ENCODE measurements around the gene VPS45. TPM values are rescaled to one million over a fixed set of nuclear protein-coding genes. Genes with fewer than 3 reads are reported as not detected.

Gene VPS45
- polyA plus RNA-seq, 1 experiment, result 29.0 TPM

DNA sequence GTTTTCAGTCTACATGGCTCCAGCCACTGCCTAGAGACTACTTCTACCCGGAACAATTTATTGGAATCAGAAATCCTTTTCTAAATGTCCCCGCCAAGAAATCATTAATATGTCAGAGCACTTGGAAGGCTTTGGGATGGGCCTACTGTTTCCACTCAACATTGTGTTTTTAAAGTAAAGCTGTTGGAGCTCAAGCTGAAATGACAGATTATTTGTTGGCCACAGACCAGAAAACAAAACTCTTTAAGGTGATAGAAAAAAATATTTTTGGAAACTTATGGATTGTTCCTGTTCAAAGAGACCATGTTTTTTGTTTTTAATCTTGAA, 496 bp downstream of the VPS45 start:
- ChIA-PET POLR2A (no interaction called here), CTCF (interaction anchor here (0.8 to 3.5 kb wide), 5 partner anchors 10 to 103 kb away, joined by 3 to 22 read pairs (median 4); no protein-coding TSS in a partner anchor)
- peak overlapping the region; percentile 59 for H3K4me3 ChIP-seq (ENCODE audit: low read depth, low read length)
- no peaks in the 10 kb centered on the region for H3K27me3 ChIP-seq (ENCODE audit: control insufficient read depth, insufficient read depth, low read length)
- peaks cover 3% of the 10 kb centered on the region; the same call in 1 of the 2 replicates for H3K36me3 ChIP-seq (ENCODE audit: control insufficient read depth, insufficient read depth, low read length)
- TF ChIP-seq, protein P1, sequence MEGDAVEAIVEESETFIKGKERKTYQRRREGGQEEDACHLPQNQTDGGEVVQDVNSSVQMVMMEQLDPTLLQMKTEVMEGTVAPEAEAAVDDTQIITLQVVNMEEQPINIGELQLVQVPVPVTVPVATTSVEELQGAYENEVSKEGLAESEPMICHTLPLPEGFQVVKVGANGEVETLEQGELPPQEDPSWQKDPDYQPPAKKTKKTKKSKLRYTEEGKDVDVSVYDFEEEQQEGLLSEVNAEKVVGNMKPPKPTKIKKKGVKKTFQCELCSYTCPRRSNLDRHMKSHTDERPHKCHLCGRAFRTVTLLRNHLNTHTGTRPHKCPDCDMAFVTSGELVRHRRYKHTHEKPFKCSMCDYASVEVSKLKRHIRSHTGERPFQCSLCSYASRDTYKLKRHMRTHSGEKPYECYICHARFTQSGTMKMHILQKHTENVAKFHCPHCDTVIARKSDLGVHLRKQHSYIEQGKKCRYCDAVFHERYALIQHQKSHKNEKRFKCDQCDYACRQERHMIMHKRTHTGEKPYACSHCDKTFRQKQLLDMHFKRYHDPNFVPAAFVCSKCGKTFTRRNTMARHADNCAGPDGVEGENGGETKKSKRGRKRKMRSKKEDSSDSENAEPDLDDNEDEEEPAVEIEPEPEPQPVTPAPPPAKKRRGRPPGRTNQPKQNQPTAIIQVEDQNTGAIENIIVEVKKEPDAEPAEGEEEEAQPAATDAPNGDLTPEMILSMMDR (IDR thresholded peaks at IDR 0.05; ENCODE audit: insufficient read depth, low read depth, low read length), result no peak
- no peak for DNase-seq (ENCODE audit: low read depth)

DNA sequence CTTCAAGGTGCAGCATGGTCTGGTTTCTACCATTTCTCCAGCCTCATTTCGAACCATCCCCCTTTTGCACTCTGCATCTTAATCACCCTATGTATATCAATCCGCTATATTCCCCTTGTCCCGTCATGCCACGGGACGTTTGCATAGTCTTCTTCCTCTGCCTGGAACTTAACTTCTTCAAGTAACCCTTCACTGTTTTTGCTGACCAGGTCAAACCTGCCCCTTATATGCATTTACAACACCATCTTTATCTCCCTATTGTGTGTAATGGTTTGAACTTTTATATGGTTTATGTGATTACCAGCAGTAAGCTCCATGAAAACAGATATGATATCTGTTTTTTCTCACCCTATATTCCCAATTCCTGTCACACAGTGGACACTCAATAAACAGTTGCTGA, 2.3 kb downstream of the VPS45 start:
- Histone ChIP-seq H3K4me3 (ENCODE audit: low read depth, low read length) (no peak overlapping the region), H3K27me3 (ENCODE audit: control insufficient read depth, insufficient read depth, low read length) (no peaks in the 10 kb centered on the region), H3K36me3 (ENCODE audit: control insufficient read depth, insufficient read depth, low read length) (peaks cover 3% of the 10 kb centered on the region; the same call in 1 of the 2 replicates)
- ChIA-PET POLR2A (no interaction called here), CTCF (interaction anchor here (0.6 to 3.5 kb wide), 3 partner anchors 83 to 118 kb away, joined by 3 to 22 read pairs (median 9); no protein-coding TSS in a partner anchor)
- DNase-seq (ENCODE audit: low read depth), result no peak
- TF ChIP-seq, protein P1 (IDR thresholded peaks at IDR 0.05; ENCODE audit: insufficient read depth, low read depth, low read length), result no peak

DNA sequence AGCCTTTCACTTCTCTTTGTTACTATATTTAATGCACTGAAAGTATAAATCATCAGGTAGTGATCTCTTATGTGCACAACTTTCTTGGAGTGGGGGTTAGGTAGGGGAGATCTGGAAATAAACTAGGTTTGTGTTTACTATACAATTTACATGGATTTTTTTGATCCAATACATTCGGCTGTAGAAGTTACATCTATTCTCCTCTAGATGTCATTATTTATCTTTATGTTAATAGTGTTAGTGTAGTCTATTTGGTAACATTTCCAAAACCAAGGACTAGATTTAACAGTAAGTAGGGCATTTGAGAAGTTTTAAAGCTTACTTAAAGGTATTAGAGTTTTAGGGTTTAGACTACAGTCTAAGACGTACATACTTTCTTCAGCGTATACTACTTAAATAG, 5.4 kb downstream of the VPS45 start:
- CTCF ChIA-PET, result interaction anchor here (0.5 to 5.2 kb wide), 15 partner anchors 9 to 506 kb away, joined by 3 to 101 read pairs (median 4); no protein-coding TSS in a partner anchor
- Histone ChIP-seq H3K27me3 (ENCODE audit: control insufficient read depth, insufficient read depth, low read length) (no peaks in the 10 kb centered on the region), H3K4me3 (ENCODE audit: low read depth, low read length) (no peak overlapping the region), H3K36me3 (ENCODE audit: control insufficient read depth, insufficient read depth, low read length) (peaks cover 3% of the 10 kb centered on the region; the same call in 1 of the 2 replicates)
- no peak for DNase-seq (ENCODE audit: low read depth)
- TF ChIP-seq, protein P1 (IDR thresholded peaks at IDR 0.05; ENCODE audit: insufficient read depth, low read depth, low read length), result peak; percentile 38; the same call in 1 of the 2 replicates
- POLR2A ChIA-PET, result no interaction called here

DNA sequence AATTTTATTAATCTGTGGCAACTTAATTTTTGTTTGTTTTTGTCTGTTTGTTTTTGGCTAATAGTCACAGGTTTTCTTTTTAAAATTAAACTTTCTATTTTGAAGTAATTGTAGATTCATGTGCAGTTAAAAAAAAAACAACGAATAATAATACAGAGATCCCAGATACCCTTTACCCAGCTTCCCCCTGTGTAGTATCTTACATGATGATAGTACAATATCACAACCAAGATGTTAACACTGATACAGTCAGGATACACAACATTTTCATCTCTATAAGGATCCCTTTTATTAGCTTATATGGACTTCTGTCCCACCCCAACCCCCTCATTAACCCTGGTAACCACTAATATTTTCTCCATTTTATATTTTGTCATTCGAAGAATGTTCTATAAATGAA, 5.9 kb downstream of the VPS45 start:
- Histone ChIP-seq H3K4me3 (ENCODE audit: low read depth, low read length) (no peak overlapping the region), H3K27me3 (ENCODE audit: control insufficient read depth, insufficient read depth, low read length) (no peaks in the 10 kb centered on the region), H3K36me3 (ENCODE audit: control insufficient read depth, insufficient read depth, low read length) (peaks cover 3% of the 10 kb centered on the region; the same call in 1 of the 2 replicates)
- DNase-seq (ENCODE audit: low read depth), result no peak
- POLR2A ChIA-PET, result no interaction called here
- CTCF ChIA-PET, result interaction anchor here (0.5 to 5.2 kb wide), 15 partner anchors 8 to 505 kb away, joined by 3 to 101 read pairs (median 4); no protein-coding TSS in a partner anchor
- TF ChIP-seq, protein P1 (IDR thresholded peaks at IDR 0.05; ENCODE audit: insufficient read depth, low read depth, low read length), result no peak

DNA sequence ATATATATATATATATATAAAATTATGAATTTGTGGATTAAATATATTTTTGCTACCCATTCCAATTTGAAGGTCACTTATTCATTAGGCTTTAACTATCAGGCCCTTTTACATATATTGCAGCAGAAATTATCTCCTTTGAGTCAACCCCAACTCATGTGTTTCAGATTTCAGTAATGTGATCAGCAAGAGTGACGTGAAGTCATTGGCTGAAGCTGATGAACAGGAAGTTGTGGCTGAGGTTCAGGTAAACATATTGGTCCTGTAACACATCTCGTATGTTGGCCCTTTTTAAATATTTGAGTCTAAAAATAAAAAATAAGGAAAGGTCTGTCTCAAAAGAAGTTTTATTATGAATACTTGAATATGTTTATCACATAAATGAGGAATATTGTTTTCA, 8.5 kb downstream of the VPS45 start:
- CTCF ChIA-PET, result interaction anchor here (5.2 kb wide), 1 partner anchor 90 kb away, joined by 101 read pairs; no protein-coding TSS in a partner anchor
- TF ChIP-seq, protein P1 (IDR thresholded peaks at IDR 0.05; ENCODE audit: insufficient read depth, low read depth, low read length), result no peak
- Histone ChIP-seq H3K4me3 (ENCODE audit: low read depth, low read length) (no peak overlapping the region), H3K27me3 (ENCODE audit: control insufficient read depth, insufficient read depth, low read length) (no peaks in the 10 kb centered on the region), H3K36me3 (ENCODE audit: control insufficient read depth, insufficient read depth, low read length) (no peaks in the 10 kb centered on the region; the same call in 1 of the 2 replicates)
- DNase-seq (ENCODE audit: low read depth), result no peak
- POLR2A ChIA-PET, result no interaction called here
